Amniotic stem cell (primary cell): Measurements from ENCODE around the gene ARRDC2.

Experiments
- DNase-seq: peaks from one replicate; lab custom pipeline; 2025; lab: John Stamatoyannopoulos, UW

ARRDC2 gene

DNA sequence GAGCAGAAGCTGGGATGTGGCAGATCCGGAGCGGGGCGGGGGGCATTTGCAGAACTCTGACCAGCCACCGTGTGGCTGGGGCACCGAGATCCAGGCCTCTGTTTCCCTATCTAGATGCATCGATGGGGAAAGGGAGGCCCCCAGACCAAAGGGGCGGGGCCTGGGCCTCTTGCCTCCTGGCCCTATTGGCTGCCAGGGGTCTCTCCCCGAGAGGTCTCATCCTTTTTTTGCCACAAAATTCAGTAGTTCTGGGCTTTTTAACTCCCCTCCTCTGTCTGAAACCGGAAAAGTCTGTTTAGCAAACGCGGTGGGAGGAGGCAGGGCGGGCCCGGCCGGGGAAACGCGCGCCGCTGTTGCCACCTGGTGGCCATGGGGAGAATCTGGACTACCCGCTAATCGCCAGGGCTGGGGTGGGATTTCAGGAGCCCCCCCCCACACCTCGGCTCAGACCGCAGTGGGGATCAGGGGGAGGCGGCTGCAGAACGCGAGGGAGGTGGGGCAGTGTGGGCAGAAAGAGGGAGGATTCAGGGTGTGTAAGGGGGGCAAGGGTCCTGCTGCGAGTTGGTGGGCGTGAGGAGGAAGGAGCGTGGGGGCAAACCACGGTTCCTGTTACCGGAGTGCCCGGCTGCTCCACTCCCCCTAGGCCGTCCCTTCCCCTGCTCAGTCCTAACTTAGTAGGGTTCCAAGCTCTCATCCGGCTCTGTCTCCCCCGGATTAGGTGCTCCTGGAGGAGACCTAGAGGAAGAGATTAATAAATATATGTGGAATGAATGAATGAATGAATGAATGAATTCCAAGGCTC, 50.4 kb downstream of the ARRDC2 start:
- peak; percentile 44 for DNase-seq

DNA sequence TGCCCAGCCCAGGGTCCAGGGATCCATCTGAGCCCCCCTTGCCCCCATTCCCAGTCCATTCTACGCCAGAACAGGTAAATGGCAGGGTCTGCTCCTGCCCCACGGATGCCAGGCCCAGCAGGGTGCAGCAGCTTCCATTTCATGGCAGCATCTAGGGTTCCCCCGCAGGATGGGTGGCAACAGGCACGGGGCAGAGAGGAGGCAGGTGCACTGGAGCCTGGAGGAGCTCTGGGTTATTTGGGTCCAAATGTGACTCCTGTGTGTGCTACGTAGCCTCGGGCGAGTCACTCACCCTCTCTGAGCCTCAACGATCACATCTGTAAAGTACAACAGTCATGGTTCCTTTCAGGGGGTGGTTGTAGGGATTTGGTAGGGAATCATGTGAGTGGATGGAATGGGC, 51.3 kb downstream of the ARRDC2 start:
- no peak for DNase-seq

DNA sequence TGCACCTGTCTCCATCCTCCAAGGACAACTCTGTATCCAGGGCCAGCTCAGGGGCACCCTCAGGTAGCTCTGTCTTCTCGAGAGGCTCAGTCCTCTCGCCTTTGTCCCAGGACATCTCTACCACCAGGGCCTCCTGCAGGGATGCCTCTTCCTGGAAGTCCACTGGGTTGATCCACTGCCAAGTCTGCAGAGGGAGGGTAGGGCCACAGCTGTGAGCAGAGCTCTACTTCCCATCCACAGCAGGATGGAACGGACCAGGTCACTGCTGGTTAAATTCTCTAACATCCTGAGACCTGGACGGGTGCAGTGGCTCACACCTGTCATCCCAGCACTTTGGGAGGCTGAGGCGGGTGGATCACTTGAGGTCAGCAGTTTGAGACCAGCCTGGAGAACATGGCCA, 51.9 kb downstream of the ARRDC2 start:
- no peak for DNase-seq

DNA sequence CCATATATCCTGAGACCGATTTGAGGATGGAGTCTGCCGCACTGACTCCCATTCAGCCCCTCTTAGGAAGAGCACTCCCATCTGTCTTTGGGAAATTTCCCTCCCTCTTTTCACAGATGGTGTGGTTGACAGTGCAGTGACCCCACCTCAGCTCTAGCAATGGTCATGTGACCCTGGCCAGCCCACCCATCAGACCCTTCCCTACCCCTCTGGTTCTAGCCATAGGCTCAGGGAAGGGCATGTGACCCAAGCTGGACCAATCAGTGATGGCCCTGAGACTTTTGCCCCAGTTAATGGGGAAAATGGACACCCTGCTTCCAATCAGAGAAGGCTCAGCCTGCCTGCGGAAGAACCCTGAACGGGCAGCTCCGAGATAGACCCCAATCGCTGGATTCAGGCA, 52.5 kb downstream of the ARRDC2 start:
- DNase-seq, result no peak

DNA sequence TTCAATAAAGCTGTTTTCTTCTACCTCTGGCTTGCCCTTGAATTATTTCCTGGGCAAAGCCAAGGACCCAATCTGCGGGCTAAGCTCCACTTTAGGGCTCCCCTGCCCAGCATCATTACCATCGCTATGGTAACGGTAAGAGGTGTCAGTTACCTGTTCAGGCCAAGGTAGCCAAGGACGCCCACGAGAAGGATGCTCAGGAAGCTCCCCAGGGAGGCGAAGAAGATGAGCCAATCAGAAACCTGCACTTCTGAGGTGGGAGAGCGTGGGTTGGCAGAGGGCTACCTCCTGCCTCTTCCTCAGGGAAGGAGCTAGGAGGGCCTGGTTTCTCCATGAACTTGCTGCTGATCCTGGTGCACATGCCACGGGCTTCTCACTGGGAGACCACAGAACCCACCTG, 54.1 kb downstream of the ARRDC2 start:
- DNase-seq, result no peak

DNA sequence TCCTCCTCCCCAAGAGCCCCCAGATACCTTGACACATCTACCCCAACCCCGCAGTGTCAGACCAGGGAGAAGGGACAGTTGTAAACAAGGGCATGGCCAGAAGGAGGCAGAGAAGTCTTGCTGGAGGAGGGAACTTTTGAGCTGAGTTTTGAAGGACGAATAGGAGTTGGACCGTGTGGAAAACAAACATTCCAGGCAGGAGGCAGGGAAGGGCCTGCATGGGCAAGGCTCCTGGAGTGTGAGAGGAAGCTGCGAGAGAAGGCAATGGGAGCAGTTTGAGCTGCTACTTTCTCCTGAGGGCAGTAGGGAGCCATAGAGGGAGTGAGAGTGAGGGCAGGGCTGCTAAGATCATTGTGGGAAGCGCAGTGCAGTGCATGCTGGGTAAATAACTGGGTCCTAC, 55.5 kb downstream of the ARRDC2 start:
- no peak for DNase-seq
